ENCODE measurements around the gene TMEM139. TPM values are rescaled to one million over a fixed set of nuclear protein-coding genes. Genes with fewer than 3 reads are reported as not detected.

The TMEM139 gene
- total RNA-seq, 4 donors from 2014 or later = 2.1 to 12.0 (median 6.4) TPM

DNA sequence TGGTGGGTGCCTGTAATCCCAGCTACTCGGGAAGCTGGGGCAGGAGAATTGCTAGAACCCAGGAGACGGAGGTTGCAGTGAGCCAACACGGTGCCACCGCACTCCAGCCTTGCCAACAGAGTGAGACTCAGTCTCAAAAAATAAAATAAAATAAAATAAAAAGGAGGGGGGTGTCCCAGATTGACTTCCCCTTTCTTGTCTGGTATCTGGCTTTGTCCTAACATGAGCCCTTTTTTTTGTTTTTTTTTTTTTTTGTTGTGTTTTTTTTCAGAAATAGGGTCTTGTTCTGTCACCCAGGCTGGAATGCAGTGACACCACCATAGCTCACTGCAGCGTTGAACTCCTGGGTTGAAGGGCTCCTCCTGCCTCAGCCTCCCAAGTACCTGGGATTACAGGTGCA is 8.1 kb downstream of the TMEM139 start:
- H3K36me3 ChIP-seq = peaks cover 4 to 62% (median 22%) of the 10 kb centered on the region in 3 donors

GRCh38 chr7:143295870-143296269 is 11.1 kb downstream of the TMEM139 start:
- Histone ChIP-seq H3K4me1 (peaks cover 0 to 35% (median 7%) of the 10 kb centered on the region in 4 donors), H3K27me3 (no peaks in the 10 kb centered on the region), H3K36me3 (peaks cover 4 to 92% (median 31%) of the 10 kb centered on the region in 3 donors), H3K9me3 (no peaks in the 10 kb centered on the region), H3K4me3 (no peak overlapping the region), H3K27ac (no peak overlapping the region)
- TF ChIP-seq POLR2A (IDR thresholded peaks at IDR 0.05) (no peak), EP300 (IDR thresholded peaks at IDR 0.05) (no peak)
- TF ChIP-seq, protein P1, sequence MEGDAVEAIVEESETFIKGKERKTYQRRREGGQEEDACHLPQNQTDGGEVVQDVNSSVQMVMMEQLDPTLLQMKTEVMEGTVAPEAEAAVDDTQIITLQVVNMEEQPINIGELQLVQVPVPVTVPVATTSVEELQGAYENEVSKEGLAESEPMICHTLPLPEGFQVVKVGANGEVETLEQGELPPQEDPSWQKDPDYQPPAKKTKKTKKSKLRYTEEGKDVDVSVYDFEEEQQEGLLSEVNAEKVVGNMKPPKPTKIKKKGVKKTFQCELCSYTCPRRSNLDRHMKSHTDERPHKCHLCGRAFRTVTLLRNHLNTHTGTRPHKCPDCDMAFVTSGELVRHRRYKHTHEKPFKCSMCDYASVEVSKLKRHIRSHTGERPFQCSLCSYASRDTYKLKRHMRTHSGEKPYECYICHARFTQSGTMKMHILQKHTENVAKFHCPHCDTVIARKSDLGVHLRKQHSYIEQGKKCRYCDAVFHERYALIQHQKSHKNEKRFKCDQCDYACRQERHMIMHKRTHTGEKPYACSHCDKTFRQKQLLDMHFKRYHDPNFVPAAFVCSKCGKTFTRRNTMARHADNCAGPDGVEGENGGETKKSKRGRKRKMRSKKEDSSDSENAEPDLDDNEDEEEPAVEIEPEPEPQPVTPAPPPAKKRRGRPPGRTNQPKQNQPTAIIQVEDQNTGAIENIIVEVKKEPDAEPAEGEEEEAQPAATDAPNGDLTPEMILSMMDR (IDR thresholded peaks at IDR 0.05) = no peak
- no peak for DNase-seq (ENCODE audit: low spot score in 2 of 2)

More for the DNA sequence above, 8.1 kb downstream of the TMEM139 start:
- Histone ChIP-seq H3K9me3 (no peaks in the 10 kb centered on the region), H3K4me3 (no peak overlapping the region), H3K27ac (no peak overlapping the region), H3K4me1 (peaks cover 0 to 43% (median 25%) of the 10 kb centered on the region in 4 donors), H3K27me3 (no peaks in the 10 kb centered on the region)
- WGBS, 2 donors = 90 to 94% methylated on average over 5 of the region's 5 CpGs
- TF ChIP-seq POLR2A (IDR thresholded peaks at IDR 0.05) (no peak), EP300 (IDR thresholded peaks at IDR 0.05) (no peak)
- TF ChIP-seq, protein P1 (IDR thresholded peaks at IDR 0.05) = no peak
- no peak for DNase-seq (ENCODE audit: low spot score in 2 of 2)

GRCh38 chr7:143296686-143297085 is 11.9 kb downstream of the TMEM139 start:
- H3K36me3 ChIP-seq = peaks cover 4 to 100% (median 33%) of the 10 kb centered on the region in 3 donors
- WGBS, 2 donors = 37 to 43% methylated on average over 2 of the region's 2 CpGs

DNA sequence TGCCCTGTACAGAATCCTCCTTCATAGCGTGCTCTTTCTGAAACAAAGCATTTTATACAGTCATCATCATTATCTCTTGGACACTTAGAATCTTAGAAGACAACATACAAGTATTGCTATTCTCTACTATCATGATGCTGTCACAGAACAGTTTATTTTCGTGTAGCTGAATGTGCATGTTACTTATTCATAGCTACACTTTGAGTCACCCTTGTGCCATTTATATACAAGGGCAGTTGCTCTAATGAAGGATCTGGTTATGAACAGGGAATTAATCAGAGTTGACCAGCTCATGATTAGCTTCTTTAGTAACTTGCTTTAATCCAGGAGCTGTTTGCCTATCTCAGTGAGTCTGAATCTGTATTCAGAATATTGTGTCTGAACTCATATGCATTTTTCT is 14.6 kb downstream of the TMEM139 start:
- no peak overlapping the region for H3K27ac ChIP-seq
- no peaks in the 10 kb centered on the region for H3K27me3 ChIP-seq
- H3K4me3 ChIP-seq = no peak overlapping the region
- DNase-seq (ENCODE audit: low spot score in 2 of 2) = no peak
- peaks cover 0 to 98% (median 20%) of the 10 kb centered on the region in 3 donors for H3K36me3 ChIP-seq
- TF ChIP-seq EP300 (IDR thresholded peaks at IDR 0.05) (no peak), POLR2A (IDR thresholded peaks at IDR 0.05) (no peak)
- TF ChIP-seq, protein P1 (IDR thresholded peaks at IDR 0.05) = no peak
- peaks cover 0 to 28% (median 5%) of the 10 kb centered on the region in 4 donors for H3K4me1 ChIP-seq
- H3K9me3 ChIP-seq = no peaks in the 10 kb centered on the region
- WGBS, 2 donors = 64 to 71% methylated on average over 2 of the region's 2 CpGs

More at GRCh38 chr7:143296686-143297085, 11.9 kb downstream of the TMEM139 start:
- TF ChIP-seq, protein P1 (IDR thresholded peaks at IDR 0.05) = no peak
- no peak for TF ChIP-seq POLR2A (IDR thresholded peaks at IDR 0.05)
- no peak for TF ChIP-seq EP300 (IDR thresholded peaks at IDR 0.05)
- Histone ChIP-seq H3K9me3 (no peaks in the 10 kb centered on the region), H3K4me3 (no peak overlapping the region), H3K4me1 (peaks cover 0 to 28% (median 5%) of the 10 kb centered on the region in 4 donors), H3K27ac (no peak overlapping the region), H3K27me3 (no peaks in the 10 kb centered on the region)
- DNase-seq (ENCODE audit: low spot score in 2 of 2) = no peak

DNA sequence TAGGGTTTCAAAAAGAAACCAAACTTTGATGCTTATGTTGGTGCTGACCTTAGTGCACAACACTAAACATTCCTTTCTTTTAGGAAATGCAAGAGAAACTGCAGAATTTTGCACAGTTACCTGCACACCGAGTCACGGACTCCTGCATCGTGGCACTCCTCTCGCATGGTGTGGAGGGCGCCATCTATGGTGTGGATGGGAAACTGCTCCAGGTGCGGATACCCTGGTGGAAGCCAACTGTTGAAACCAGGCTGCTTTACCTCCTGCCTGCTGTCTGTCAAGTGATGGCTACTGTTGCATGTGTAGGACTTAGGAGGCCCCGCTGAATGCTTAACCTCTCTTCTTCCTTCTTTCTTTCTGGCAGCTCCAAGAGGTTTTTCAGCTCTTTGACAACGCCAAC is 15.1 kb downstream of the TMEM139 start:
- H3K4me1 ChIP-seq = peaks cover 0 to 28% (median 5%) of the 10 kb centered on the region in 4 donors
- peaks cover 0 to 98% (median 21%) of the 10 kb centered on the region in 3 donors for H3K36me3 ChIP-seq
- no peak overlapping the region for H3K4me3 ChIP-seq
- peak in 1 of 2 donors; percentile 31 for DNase-seq (ENCODE audit: low spot score in 2 of 2)
- H3K27me3 ChIP-seq = no peaks in the 10 kb centered on the region
- no peak overlapping the region for H3K27ac ChIP-seq
- no peaks in the 10 kb centered on the region for H3K9me3 ChIP-seq
- TF ChIP-seq POLR2A (IDR thresholded peaks at IDR 0.05) = no peak
- TF ChIP-seq, protein P1 (IDR thresholded peaks at IDR 0.05) = peak; percentile 17 to 52 (median 45)
- WGBS, 2 donors = 69 to 72% methylated on average over 8 of the region's 8 CpGs

All from tibial nerve (tissue), 4 donors.